Measurements from ENCODE around the gene LDHAL6A. TPM values are rescaled to one million over a fixed set of nuclear protein-coding genes. Genes with fewer than 3 reads are reported as not detected.

Gene LDHAL6A
- total and polyA plus RNA-seq, 7 donors = 0.03 TPM; not detected in 6

- no peak for ATAC-seq
- 85 to 93% (median 86%) methylated on average over 3 of the region's 3 CpGs for WGBS, 3 donors
- Histone ChIP-seq H3K4me1 (peaks cover 27% of the 10 kb centered on the region), H3K27me3 (ENCODE audit: insufficient read depth in 3 of 3, low read length in 2 of 3) (no peaks in the 10 kb centered on the region), H3K27ac (no peak overlapping the region), H3K36me3 (ENCODE audit: insufficient read depth in 1 of 2, low read depth in 1 of 2) (peaks cover 0 to 44% of the 10 kb centered on the region in 2 donors), H3K4me3 (no peak overlapping the region), H3K9me3 (no peaks in the 10 kb centered on the region)
- DNase-seq = no peak
- no peak for TF ChIP-seq CTCF (IDR thresholded peaks at IDR 0.05)
- intact Hi-C loops (cut with DNase I) = loop anchor here in 1 of 2 donors (10.0 kb wide), 1 partner anchor 198 kb away; the partner anchor contains the start of genes GTF2H1 and HPS5
Measured at GRCh38 chr11:18523084-18523483, 67.4 kb downstream of the LDHAL6A start.

- Histone ChIP-seq H3K4me3 (peak overlapping the region; percentile 96), H3K27ac (no peak overlapping the region), H3K4me1 (peaks cover 27% of the 10 kb centered on the region), H3K9me3 (no peaks in the 10 kb centered on the region), H3K36me3 (ENCODE audit: insufficient read depth in 1 of 2, low read depth in 1 of 2) (peaks cover 0 to 41% of the 10 kb centered on the region in 2 donors), H3K27me3 (ENCODE audit: insufficient read depth in 3 of 3, low read length in 2 of 3) (no peaks in the 10 kb centered on the region)
- no peak for TF ChIP-seq CTCF (IDR thresholded peaks at IDR 0.05)
- intact Hi-C loops (cut with DNase I) = loop anchor here in 1 of 2 donors (10.0 kb wide), 1 partner anchor 199 kb away; the partner anchor contains the start of genes GTF2H1 and HPS5
- DNase-seq (no peak), ATAC-seq (no peak)
- WGBS, 3 donors = 83 to 93% (median 85%) methylated on average over 1 of the region's 1 CpG
Measured at GRCh38 chr11:18524248-18524647, 68.6 kb downstream of the LDHAL6A start.

GRCh38 chr11:18526130-18526520 lies 70.5 kb downstream of the LDHAL6A start:
- Histone ChIP-seq H3K4me3 (peak overlapping the region; percentile 96), H3K27ac (peak overlapping the region; percentile 99), H3K36me3 (ENCODE audit: insufficient read depth in 1 of 2, low read depth in 1 of 2) (peaks cover 0 to 40% of the 10 kb centered on the region in 2 donors), H3K9me3 (no peaks in the 10 kb centered on the region), H3K4me1 (peaks cover 27% of the 10 kb centered on the region), H3K27me3 (ENCODE audit: insufficient read depth in 3 of 3, low read length in 2 of 3) (no peaks in the 10 kb centered on the region)
- no peak for DNase-seq
- no peak for ATAC-seq
- TF ChIP-seq CTCF (IDR thresholded peaks at IDR 0.05) = no peak
- intact Hi-C loops (cut with DNase I) = loop anchor here (2.0 to 10.0 kb wide), 4 partner anchors 63 to 1689 kb away; partner anchors contain the start of genes GTF2H1 (in 1 of the 2), HPS5 (in 1 of the 2) and UEVLD (in 1 of the 2)
- 0 to 1% (median 1%) methylated on average over 7 to 8 of the region's 8 CpGs for WGBS, 3 donors

GRCh38 chr11:18526521-18527296 lies 71.1 kb downstream of the LDHAL6A start, which contains the start of gene TSG101:
Gene TSG101, minus strand, starts transcription at chr11:18526942. Its CDS starts 126 bp downstream, at chr11:18526816.
- H3K9me3 ChIP-seq = no peaks in the 10 kb centered on the region
- peaks cover 0 to 43% of the 10 kb centered on the region in 2 donors for H3K36me3 ChIP-seq (ENCODE audit: insufficient read depth in 1 of 2, low read depth in 1 of 2)
- H3K27me3 ChIP-seq (ENCODE audit: insufficient read depth in 3 of 3, low read length in 2 of 3) = no peaks in the 10 kb centered on the region
- DNase-seq (peak; percentile 96 to 97), ATAC-seq (peak; percentile 98 to 99 (median 98))
- peak within 1 kb of the TSS; percentile 96 for H3K4me3 ChIP-seq
- 0% methylated on average over 47 to 57 of the region's 57 CpGs for WGBS, 3 donors
- no peak for TF ChIP-seq CTCF (IDR thresholded peaks at IDR 0.05)
- peaks cover 27% of the 10 kb centered on the region for H3K4me1 ChIP-seq
- intact Hi-C loops (cut with DNase I) = loop anchor here (2.0 to 10.0 kb wide), 4 partner anchors 62 to 1689 kb away; partner anchors contain the start of genes GTF2H1 (in 1 of the 2), HPS5 (in 1 of the 2) and UEVLD (in 1 of the 2)
- H3K27ac ChIP-seq = peak within 1 kb of the TSS; percentile 99
